Activated naive CD8-positive, alpha-beta T cell treated with anti-CD3 and anti-CD28 coated beads, Interleukin-2, amount 50 U/mL, for 24 hours (primary cell): ENCODE measurements around the gene GART.
A peak's percentile ranks its signal among the peaks of the same experiment; 100 is the strongest.

Source experiments
- ATAC-seq: fragments of 150-1000 bp; cut with Tn5 transposase; one replicate; pipeline ENCODE4 v1.10.0; 2021
- DNase-seq: peaks from one replicate; pipeline ENCODE4 v3.0.0; 2021
- H3K27ac Mint-ChIP-seq: one replicate; pipeline ENCODE4 v1.8.0; 2021; ENCODE audit warnings: mild to moderate bottlenecking, mixed read lengths
- H3K27me3 Mint-ChIP-seq: one replicate; pipeline ENCODE4 v1.8.0; 2021; ENCODE audit warnings: mixed read lengths
- H3K36me3 Mint-ChIP-seq: one replicate; pipeline ENCODE4 v1.8.0; 2021; ENCODE audit warnings: low read depth, mixed read lengths
- H3K4me1 Mint-ChIP-seq: one replicate; pipeline ENCODE4 v1.8.0; 2021; ENCODE audit warnings: mixed read lengths
- H3K4me3 Mint-ChIP-seq: one replicate; pipeline ENCODE4 v1.8.0; 2021; ENCODE audit warnings: mild to moderate bottlenecking, moderate library complexity, mixed read lengths
- H3K9me3 Mint-ChIP-seq: one replicate; pipeline ENCODE4 v1.8.0; 2021; ENCODE audit warnings: mixed read lengths

Gene GART

DNA sequence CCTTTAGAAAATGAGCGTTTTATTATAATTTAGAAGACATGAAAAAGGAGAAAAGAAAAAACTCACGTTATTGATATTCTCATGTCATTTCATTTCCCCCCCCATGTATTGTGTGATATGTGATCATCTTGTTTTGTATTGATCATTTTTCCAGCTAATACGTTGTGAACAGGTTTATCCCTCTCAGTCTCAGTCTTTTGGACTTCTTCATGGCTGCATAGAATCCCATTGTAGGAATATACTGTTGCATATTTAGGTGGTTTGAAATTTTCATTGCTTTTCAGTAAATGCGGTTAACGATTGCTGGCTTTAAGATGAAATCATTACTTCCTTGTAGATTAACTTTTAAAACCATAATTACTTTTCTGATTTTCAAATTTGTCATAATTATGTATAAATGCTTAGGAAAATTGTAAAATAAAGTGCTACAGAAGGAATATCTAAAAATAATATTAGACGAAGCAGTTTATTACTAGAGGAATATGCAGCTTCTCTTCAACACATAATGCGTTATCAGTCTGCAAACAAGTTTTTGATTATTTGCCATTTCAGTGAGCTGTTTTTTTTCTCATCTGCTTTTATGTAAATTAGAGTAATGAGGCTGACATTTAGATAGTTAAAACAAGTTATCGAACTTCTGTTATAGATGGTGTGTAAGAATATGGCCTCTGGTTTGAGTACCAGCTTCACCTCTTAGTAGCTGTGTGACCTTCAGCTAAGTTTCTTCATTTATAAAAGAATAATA is 2.7 kb upstream of the GART start:
- Mint-ChIP-seq H3K9me3 (no peaks in the 10 kb centered on the region), H3K27me3 (no peaks in the 10 kb centered on the region), H3K36me3 (peaks cover 64% of the 10 kb centered on the region), H3K4me1 (peaks cover 51% of the 10 kb centered on the region), H3K4me3 (peak overlapping the region; percentile 92), H3K27ac (peak overlapping the region; percentile 98)
- DNase-seq (no peak), ATAC-seq (no peak)

DNA sequence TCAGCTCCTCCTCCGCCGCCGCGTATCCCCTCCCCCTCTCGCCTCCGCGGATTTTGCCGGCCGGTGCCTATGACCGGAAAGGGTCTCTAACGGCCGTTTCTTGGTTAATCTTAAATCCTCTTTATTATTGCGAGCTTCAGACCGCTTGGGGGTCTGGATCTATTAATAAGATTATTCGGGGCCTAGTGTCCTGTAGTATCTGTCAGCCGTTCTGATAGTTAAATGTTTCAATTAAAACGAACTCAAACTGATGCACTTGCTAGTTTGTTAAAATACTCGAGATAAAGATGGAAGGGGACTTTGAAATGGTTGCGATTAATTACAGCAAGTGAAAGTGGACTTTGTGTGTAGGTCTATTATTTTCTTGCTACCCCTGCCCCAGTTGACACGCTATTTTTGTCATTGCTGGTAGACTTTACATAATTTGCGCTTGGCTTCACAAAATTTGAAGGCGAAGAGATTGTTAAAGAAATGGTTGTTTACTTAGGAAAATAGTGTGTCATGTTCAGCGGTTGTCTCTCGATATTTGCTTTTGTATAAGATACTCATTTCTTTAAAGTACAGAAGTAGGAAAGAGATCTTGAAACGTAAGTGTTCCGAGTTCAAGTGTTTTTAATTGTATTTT is 1.7 kb upstream of the GART start:
- H3K4me1 Mint-ChIP-seq, result peaks cover 53% of the 10 kb centered on the region
- H3K4me3 Mint-ChIP-seq, result peak overlapping the region; percentile 92
- peak; percentile 84 for DNase-seq

DNA sequence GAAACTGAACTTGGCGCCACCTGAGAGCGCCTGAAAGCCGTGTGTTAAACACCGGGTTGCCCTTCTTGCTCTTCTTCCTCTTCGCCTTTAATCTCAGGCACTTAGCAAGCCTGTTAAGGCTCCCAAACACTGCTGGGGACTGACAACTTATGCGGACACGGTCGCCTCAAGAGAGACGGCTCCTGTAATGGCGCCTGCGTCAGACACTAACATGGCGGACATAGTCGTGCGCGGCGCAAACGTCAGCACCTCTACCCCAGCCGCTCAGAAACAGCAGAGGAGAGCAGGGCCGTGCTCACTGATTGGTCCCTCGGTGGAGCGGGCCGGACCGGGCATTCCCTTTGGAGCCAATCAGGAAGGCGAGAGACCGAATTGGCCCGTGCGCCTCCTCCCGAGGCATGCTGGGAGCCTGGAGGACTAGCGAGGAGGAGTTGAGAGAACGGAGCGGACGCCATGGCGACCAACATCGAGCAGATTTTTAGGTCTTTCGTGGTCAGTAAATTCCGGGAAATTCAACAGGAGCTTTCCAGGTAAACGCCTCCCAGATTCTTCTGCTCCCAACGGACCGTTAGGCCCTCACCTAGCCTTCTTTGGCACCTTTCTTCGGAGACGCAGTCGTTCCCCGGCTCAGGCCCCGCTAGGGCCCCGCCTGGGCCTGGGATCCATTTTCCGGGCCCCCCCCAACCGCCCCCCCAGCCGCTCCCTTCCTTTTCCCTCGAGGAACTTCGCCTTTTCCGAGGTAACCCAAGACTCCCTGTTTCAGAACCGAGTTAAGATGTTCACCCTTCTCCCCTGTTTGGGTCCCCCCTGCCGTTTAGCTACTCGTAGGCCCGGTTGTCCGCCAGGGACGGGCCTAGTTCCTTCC is 955 bp upstream of the GART start, which contains the start of gene SON:
Gene SON, plus strand, starts transcription at position 399 of the 865 bp plus-strand sequence. Its CDS starts 55 bp downstream, at position 454.
- Mint-ChIP-seq H3K9me3 (no peaks in the 10 kb centered on the region), H3K27ac (peak within 1 kb of the TSS; percentile 98), H3K4me1 (peaks cover 53% of the 10 kb centered on the region), H3K27me3 (no peaks in the 10 kb centered on the region), H3K4me3 (peak within 1 kb of the TSS; percentile 92), H3K36me3 (peaks cover 66% of the 10 kb centered on the region)
- peak; percentile 96 for DNase-seq
- ATAC-seq, result peak; percentile 99

More for the DNA sequence above, 1.7 kb upstream of the GART start:
- Mint-ChIP-seq H3K36me3 (peaks cover 62% of the 10 kb centered on the region), H3K27me3 (no peaks in the 10 kb centered on the region), H3K27ac (peak overlapping the region; percentile 98), H3K9me3 (no peaks in the 10 kb centered on the region)
- peak; percentile 12 for ATAC-seq

DNA sequence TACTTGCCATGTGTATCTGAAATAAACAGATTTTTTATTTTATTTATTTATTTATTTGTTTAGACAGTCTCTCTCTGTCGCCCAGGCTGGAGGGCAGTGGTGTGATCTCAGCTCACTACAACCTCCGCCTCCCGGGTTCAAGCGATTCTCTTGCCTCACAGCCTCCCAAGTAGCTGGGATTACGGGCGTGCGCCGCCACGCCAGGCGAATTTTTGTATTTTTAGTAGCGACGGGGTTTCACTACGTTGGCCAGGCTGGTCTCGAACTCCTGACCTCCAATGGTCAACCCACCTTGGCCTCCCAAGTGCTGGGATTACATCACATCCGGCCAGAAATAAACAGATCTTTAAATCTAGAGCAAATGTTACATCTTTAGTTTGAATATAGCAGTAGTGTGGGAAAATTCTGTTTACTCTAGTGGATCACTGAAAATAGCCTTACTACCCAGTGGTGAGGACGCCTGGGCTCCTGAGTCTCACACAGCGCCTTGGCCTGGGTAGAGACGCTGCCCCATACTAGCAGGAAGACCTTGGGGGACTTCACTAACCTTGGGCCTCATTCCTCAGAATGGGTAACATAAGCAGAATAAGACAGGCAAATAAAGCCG is 709 bp downstream of the GART start:
- Mint-ChIP-seq H3K9me3 (no peaks in the 10 kb centered on the region), H3K4me1 (peaks cover 53% of the 10 kb centered on the region), H3K27me3 (no peaks in the 10 kb centered on the region), H3K4me3 (peak overlapping the region; percentile 92), H3K36me3 (peaks cover 73% of the 10 kb centered on the region), H3K27ac (peak overlapping the region; percentile 98)
- peak; percentile 30 for DNase-seq
- no peak for ATAC-seq

DNA sequence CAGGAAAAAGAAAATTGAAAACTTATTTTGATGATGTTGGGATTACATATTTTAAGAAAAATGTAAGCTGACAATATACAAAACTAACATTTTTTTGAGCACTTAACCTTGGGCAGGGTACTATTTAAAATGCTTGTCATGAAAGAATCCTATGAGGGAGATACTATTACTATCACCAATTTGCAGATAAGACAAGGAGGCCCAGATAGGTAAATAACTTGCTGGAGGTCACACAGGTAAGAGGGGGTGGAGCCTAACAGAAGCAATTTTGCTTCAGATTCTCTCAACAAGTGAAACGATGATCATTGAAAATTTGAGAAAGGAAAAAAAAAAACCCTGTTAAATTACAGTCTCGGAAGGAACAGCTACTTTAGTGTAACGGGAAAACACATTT is 1.2 kb downstream of the GART start:
- H3K9me3 Mint-ChIP-seq, result no peaks in the 10 kb centered on the region
- ATAC-seq, result no peak
- no peak for DNase-seq
- H3K36me3 Mint-ChIP-seq, result peaks cover 68% of the 10 kb centered on the region
- H3K27me3 Mint-ChIP-seq, result no peaks in the 10 kb centered on the region
- H3K4me1 Mint-ChIP-seq, result peaks cover 48% of the 10 kb centered on the region
- peak overlapping the region; percentile 98 for H3K27ac Mint-ChIP-seq
- peak overlapping the region; percentile 92 for H3K4me3 Mint-ChIP-seq

DNA sequence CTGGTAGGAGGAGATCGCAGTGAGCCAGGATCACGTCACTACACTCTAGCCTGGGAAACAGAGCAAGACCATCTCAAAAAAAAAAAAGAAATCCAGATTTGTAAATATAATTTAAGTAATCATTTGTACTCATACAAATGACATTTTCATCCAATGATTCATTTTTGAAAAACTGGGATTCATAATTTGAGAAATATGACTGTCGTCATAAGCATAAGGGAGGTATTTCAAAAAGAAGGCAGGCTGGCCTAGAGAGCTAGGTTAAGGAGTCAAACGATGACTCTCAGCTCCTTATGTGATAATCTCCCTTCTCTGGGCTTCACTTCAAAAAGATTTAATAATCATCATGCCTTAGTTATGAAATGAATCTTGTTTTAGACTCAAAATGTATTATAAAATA is 2.3 kb downstream of the GART start:
- Mint-ChIP-seq H3K36me3 (peaks cover 73% of the 10 kb centered on the region), H3K9me3 (no peaks in the 10 kb centered on the region), H3K27ac (no peak overlapping the region), H3K27me3 (no peaks in the 10 kb centered on the region), H3K4me3 (peak overlapping the region; percentile 92), H3K4me1 (peaks cover 38% of the 10 kb centered on the region)
- no peak for ATAC-seq
- no peak for DNase-seq

DNA sequence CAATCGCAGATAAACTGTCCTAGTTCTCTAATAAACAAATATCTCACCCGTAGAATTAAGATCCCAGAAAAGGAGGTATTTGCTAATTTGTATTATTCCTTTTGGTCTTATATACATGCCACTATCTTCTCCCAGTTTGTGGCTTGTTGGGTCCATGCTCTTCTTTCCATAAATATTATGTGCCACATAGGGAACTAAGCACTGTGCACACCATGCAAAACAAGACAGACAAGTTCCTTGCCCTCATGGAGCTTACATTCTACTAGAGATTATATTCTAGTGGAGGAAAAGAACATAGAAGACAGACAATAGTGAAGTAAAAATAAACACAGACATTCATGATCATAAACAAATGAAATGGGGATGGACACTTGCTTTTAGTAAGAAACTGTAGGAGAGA is 4.7 kb downstream of the GART start:
- Mint-ChIP-seq H3K36me3 (peaks cover 68% of the 10 kb centered on the region), H3K4me3 (no peak overlapping the region), H3K4me1 (peaks cover 28% of the 10 kb centered on the region), H3K27ac (peak overlapping the region; percentile 37), H3K27me3 (no peaks in the 10 kb centered on the region), H3K9me3 (no peaks in the 10 kb centered on the region)
- DNase-seq, result no peak
- ATAC-seq, result no peak

DNA sequence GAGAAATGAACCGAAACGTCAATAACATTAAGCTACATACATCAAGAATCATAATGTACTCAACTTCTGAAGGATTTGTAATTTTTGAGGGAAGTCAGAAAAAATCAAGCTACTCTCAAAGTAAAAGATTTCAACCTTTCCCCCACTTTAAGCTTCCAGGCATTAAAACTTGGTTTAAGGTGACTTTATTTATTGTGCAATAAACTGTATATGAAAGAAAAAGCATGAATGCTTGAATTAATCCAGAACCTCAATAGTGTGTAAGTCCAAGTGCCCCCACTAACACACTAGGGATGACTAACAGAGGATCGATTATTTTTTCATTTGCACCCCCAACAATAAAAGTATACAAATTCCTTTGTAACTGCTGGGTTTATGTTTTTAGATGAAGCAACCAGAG is 10.9 kb downstream of the GART start:
- H3K27ac Mint-ChIP-seq, result no peak overlapping the region
- DNase-seq, result no peak
- no peak for ATAC-seq
- H3K4me3 Mint-ChIP-seq, result no peak overlapping the region
- no peaks in the 10 kb centered on the region for H3K27me3 Mint-ChIP-seq
- H3K4me1 Mint-ChIP-seq, result no peaks in the 10 kb centered on the region
- H3K9me3 Mint-ChIP-seq, result no peaks in the 10 kb centered on the region
- H3K36me3 Mint-ChIP-seq, result peaks cover 63% of the 10 kb centered on the region

DNA sequence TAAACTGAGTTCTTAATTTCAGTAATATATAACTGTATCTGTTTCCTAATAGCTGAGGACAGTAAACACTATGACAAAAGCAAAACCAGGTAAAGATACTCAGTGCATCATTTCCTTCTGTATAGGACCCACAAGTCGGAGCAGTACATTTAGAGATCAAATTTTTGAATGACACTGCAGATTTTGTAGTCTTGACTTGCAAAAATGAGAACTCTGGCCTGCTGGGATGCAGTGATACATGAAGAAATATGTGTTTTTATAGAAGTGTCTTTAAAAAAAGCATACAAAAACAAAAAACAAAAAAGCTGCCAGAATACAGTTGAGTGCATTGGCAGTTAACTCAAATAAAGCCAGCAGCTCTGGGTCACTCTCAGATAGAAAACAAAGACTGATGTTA is 19.0 kb downstream of the GART start:
- Mint-ChIP-seq H3K27me3 (no peaks in the 10 kb centered on the region), H3K9me3 (no peaks in the 10 kb centered on the region), H3K4me1 (no peaks in the 10 kb centered on the region), H3K4me3 (no peak overlapping the region), H3K36me3 (peaks cover 54% of the 10 kb centered on the region), H3K27ac (no peak overlapping the region)
- DNase-seq, result no peak
- no peak for ATAC-seq

DNA sequence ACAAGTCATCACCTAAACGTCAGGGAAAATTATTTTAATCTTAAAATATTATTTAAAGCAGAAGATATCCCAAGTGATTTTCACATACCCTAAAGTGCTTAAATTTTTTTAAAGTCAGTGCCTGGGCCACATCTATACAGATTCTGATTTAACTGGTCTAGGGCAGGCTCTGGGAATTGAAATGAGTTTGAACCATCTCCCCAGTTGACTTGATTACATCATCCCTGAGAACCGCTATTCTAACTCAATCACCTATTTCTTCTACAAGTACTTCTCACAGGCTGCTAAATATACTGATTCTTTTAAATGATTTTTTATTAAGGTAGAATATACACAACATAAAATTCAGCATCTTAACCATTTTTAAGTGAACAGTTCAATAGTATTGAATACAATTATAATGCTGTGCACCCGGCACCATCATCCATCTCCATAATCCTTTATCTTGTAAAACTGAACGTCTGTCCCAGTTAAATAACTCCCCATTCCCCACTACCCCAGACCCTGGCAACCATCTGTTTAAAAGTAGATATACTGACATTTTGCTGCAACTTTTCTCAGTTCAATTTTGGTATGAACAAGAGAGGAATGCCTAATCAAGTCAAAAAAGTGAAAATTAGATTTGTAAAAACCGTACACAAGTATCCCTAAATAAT is 19.5 kb downstream of the GART start:
- no peak for ATAC-seq
- no peaks in the 10 kb centered on the region for H3K4me1 Mint-ChIP-seq
- H3K27me3 Mint-ChIP-seq, result no peaks in the 10 kb centered on the region
- no peak overlapping the region for H3K4me3 Mint-ChIP-seq
- H3K36me3 Mint-ChIP-seq, result peaks cover 55% of the 10 kb centered on the region
- no peak for DNase-seq
- H3K9me3 Mint-ChIP-seq, result no peaks in the 10 kb centered on the region
- H3K27ac Mint-ChIP-seq, result no peak overlapping the region

DNA sequence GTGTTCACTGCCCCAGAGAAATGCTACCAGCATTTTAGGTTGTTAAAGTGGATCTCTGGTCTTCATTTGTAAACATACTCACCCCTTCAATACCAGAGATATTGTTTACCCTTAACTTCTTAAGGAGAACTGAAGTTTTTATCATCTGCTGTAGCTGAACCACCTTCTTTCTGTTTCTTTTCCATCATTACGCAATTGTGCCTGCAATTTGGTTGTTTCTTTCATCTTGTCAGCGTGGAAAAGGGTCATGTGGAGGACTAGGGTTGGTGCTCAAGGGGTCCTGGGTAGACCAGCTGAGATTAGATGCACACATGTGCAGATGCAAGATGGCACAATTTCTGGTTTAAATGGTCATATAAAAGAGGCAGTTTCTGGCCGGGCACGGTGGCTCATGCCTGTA is 23.0 kb downstream of the GART start:
- Mint-ChIP-seq H3K27ac (no peak overlapping the region), H3K36me3 (peaks cover 62% of the 10 kb centered on the region), H3K4me1 (peaks cover 6% of the 10 kb centered on the region), H3K4me3 (no peak overlapping the region), H3K27me3 (no peaks in the 10 kb centered on the region), H3K9me3 (no peaks in the 10 kb centered on the region)
- DNase-seq (no peak), ATAC-seq (no peak)

DNA sequence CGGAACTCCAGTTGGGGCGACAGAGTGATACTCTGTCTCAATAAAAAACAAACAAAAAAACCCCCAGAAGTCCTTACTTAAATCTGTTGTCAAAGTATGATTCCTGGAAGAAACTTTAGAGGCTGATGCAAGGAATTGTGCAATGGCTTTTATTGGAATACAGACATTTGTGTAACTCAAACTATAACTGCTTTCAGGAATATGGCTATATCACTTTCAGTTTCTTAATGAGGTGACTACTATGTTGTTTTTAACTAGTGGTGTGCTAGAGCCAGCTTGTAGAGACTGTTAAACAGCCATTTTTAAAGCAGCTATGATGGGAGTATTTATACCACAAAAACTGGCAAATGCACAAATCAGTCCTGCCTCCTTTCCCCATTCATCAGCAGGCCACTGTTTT is 27.7 kb downstream of the GART start:
- DNase-seq (no peak), ATAC-seq (no peak)
- Mint-ChIP-seq H3K4me3 (no peak overlapping the region), H3K27ac (no peak overlapping the region), H3K9me3 (no peaks in the 10 kb centered on the region), H3K4me1 (peaks cover 6% of the 10 kb centered on the region), H3K36me3 (peaks cover 65% of the 10 kb centered on the region), H3K27me3 (no peaks in the 10 kb centered on the region)

DNA sequence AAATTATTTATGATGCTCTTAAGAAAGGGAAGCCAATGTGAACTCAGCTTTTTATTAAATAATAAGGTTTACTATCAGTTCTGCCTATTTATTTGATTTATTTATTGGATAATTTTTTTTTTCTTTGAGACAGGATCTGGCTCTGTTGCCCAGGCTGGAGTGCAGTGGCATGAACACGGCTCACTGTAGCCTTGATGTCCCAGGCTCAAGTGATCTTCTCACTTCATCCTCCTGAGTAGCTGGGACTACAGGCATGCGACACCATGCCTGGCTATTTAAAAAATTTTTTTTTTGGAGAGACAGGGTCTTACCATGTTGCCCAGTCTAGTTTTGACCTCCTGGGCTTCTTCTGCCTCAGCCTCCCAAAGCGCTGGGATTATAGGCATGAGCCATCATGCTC is 29.4 kb downstream of the GART start:
- no peaks in the 10 kb centered on the region for H3K9me3 Mint-ChIP-seq
- DNase-seq, result no peak
- H3K36me3 Mint-ChIP-seq, result peaks cover 68% of the 10 kb centered on the region
- no peak overlapping the region for H3K27ac Mint-ChIP-seq
- no peak overlapping the region for H3K4me3 Mint-ChIP-seq
- peaks cover 6% of the 10 kb centered on the region for H3K4me1 Mint-ChIP-seq
- no peak for ATAC-seq
- H3K27me3 Mint-ChIP-seq, result no peaks in the 10 kb centered on the region

DNA sequence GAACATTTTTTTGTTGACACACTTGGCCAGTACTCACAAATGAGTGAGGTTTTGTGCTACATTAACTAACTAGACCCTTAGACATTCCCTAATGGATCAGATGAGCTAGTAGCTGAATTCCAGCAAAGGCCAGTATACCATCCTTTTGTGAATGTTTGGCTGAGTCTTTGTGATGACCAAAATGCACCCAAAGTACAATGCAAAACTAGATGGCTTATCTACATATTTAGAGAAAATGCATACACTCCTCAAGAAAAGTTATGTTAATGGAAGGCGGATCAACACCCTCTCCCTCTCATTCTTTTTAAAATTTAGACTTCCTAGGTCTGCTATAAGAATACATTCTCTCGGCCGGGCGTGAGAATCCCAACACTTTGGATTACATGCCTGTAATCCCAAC is 30.3 kb downstream of the GART start:
- no peaks in the 10 kb centered on the region for H3K9me3 Mint-ChIP-seq
- peaks cover 68% of the 10 kb centered on the region for H3K36me3 Mint-ChIP-seq
- H3K27me3 Mint-ChIP-seq, result no peaks in the 10 kb centered on the region
- H3K4me1 Mint-ChIP-seq, result peaks cover 6% of the 10 kb centered on the region
- H3K4me3 Mint-ChIP-seq, result no peak overlapping the region
- ATAC-seq, result no peak
- no peak overlapping the region for H3K27ac Mint-ChIP-seq
- no peak for DNase-seq
